GM12878 (cell line): ENCODE measurements around the gene TPK1. TPM values are rescaled to one million over a fixed set of nuclear protein-coding genes. Genes with fewer than 3 reads are reported as not detected.
"Not testable (repeated sequence)": the region's sequence is repeated elsewhere in the genome, so short reads cannot be mapped to it uniquely, and the experiment has no call there.

ENCODE experiments used
- ATAC-seq: fragments of 200-7000 bp; cut with Tn5 transposase; 3 replicates; pipeline ENCODE4 v1.9.1; 2020; ENCODE audit warnings: mild to moderate bottlenecking, moderate library complexity
- BruUV-seq: library from RNA; stranded (reverse); fragments of 400-500 nt; replicated peaks from 2 replicates; lab custom pipeline; 2021; lab: Mats Ljungman, UMichigan
- CTCF ChIA-PET: fragments of 300-600 bp; sonication (Branson Sonifier 250); formaldehyde crosslinking; extraction: SDS; loops from one replicate; lab custom pipeline; 2021; ENCODE audit warnings: inconsistent platforms; lab: Yijun Ruan, JAX
- POLR2A ChIA-PET: fragments of 350-600 bp; formaldehyde crosslinking; extraction: SDS; loops from one replicate; lab custom pipeline; 2021; ENCODE audit warnings: inconsistent platforms; lab: Charles Lee
- RAD21 ChIA-PET: fragments of 300-600 bp; sonication (Branson Sonifier 250); formaldehyde crosslinking; loops from one replicate; lab custom pipeline; 2023; ENCODE audit warnings: antibody characterized with exemption; ENCODE audit not compliant: unreplicated experiment; lab: Charles Lee
- SMC1A ChIA-PET: fragments of 300-600 bp; sonication (Branson Sonifier 250); formaldehyde crosslinking; loops from one replicate; lab custom pipeline; 2023; ENCODE audit not compliant: unreplicated experiment, uncharacterized antibody; lab: Charles Lee
- DNase-seq: peaks from one replicate; pipeline ENCODE4 v3.0.0-alpha.2; 2011; ENCODE audit warnings: low read depth, low spot score
- FAIRE-seq: peaks from 3 replicates; lab custom pipeline; 2011; peaks lifted over from hg19 to GRCh38; lab: Jason Lieb, UNC
- H2AFZ ChIP-seq: 2 replicates; pipeline ENCODE4 v1.6.0; 2011; ENCODE audit warnings: low read depth, low read length, control low read depth; ENCODE audit not compliant: control insufficient read depth
- H3K27ac ChIP-seq: 2 replicates; pipeline ENCODE4 v1.5.1; 2011; ENCODE audit warnings: control low read depth; ENCODE audit not compliant: control insufficient read depth, insufficient read depth
- H3K27me3 ChIP-seq, 2 experiments: replicated peaks in 1 of 2; 2 replicates each; pipeline versions ENCODE4 v1.6.0 to v1.6.1; 2011; ENCODE audit warnings: low read length in 1 of 2; ENCODE audit not compliant: control insufficient read depth in 2 of 2, insufficient read depth in 2 of 2
- H3K36me3 ChIP-seq, 2 experiments: 2 replicates each; pipeline ENCODE4 v1.5.1; 2011; ENCODE audit warnings: low read length in 1 of 2; ENCODE audit not compliant: control insufficient read depth in 2 of 2, insufficient read depth in 2 of 2
- H3K4me1 ChIP-seq: 2 replicates; pipeline ENCODE4 v1.6.1; 2011; ENCODE audit warnings: mild to moderate bottlenecking, low read length, moderate library complexity, mixed read lengths; ENCODE audit not compliant: control insufficient read depth, insufficient read depth
- H3K4me2 ChIP-seq: 2 replicates; pipeline ENCODE4 v1.6.0; 2011; ENCODE audit warnings: control low read depth; ENCODE audit not compliant: control insufficient read depth, insufficient read depth
- H3K4me3 ChIP-seq: fragments of 200-600 bp; sonication (generic); 2 replicates; pipeline ENCODE4 v1.5.1; 2016
- H3K79me2 ChIP-seq: 2 replicates; pipeline ENCODE4 v1.6.0; 2011; ENCODE audit warnings: low read length; ENCODE audit not compliant: control insufficient read depth, insufficient read depth
- H3K9ac ChIP-seq: 2 replicates; pipeline ENCODE4 v1.8.0; 2011; ENCODE audit warnings: low read length, control low read depth, mixed read lengths; ENCODE audit not compliant: control insufficient read depth, insufficient read depth
- H3K9me3 ChIP-seq: replicated peaks from 3 replicates; pipeline ENCODE4 v1.5.1; 2011; ENCODE audit warnings: mild to moderate bottlenecking, low read length; ENCODE audit not compliant: control insufficient read depth, insufficient read depth
- H4K20me1 ChIP-seq: 2 replicates; pipeline ENCODE4 v1.6.0; 2011; ENCODE audit not compliant: control insufficient read depth, insufficient read depth
- CREB1 ChIP-seq: IDR thresholded peaks from 2 replicates; pipeline ENCODE4 v1.6.1; 2012; ENCODE audit warnings: low read depth, mild to moderate bottlenecking, inconsistent platforms
- CTCF ChIP-seq, 3 experiments: IDR thresholded peaks in 2 of 3; conservative IDR thresholded peaks in 1 of 3; 2 replicates each; pipeline ENCODE4 v1.5.1; 2011; ENCODE audit warnings: low read depth in 3 of 3, low read length in 3 of 3, mild to moderate bottlenecking in 3 of 3, control low read depth in 2 of 3, moderate library complexity in 2 of 3, inconsistent platforms in 1 of 3, mixed read lengths in 1 of 3; ENCODE audit not compliant: control insufficient read depth in 2 of 3, insufficient read depth in 1 of 3; ENCODE audit errors: extremely low read depth in 1 of 3
- EZH2 ChIP-seq: IDR thresholded peaks from 2 replicates; pipeline ENCODE4 v1.6.1; 2012; ENCODE audit warnings: low read depth, mild to moderate bottlenecking, control low read depth, inconsistent platforms, low read length, borderline replicate concordance; ENCODE audit not compliant: control insufficient read depth
- FOS ChIP-seq: IDR thresholded peaks from 3 replicates; pipeline ENCODE4 v1.6.1; 2011; ENCODE audit warnings: borderline replicate concordance; ENCODE audit not compliant: insufficient read length; ENCODE audit errors: extremely low read depth
- RFX5 ChIP-seq: IDR thresholded peaks from 2 replicates; pipeline ENCODE4 v1.6.1; 2011; ENCODE audit warnings: low read depth, low read length, improper control_type of control experiment
- YY1 ChIP-seq: IDR thresholded peaks from 2 replicates; pipeline ENCODE4 v1.6.1; 2011; ENCODE audit warnings: low read depth, mild to moderate bottlenecking, low read length
- ZBTB33 ChIP-seq: fragments of 450-650 bp; IDR thresholded peaks from 2 replicates; pipeline ENCODE4 v1.6.1; 2017; ENCODE audit warnings: mild to moderate bottlenecking
- WGBS: methylation state at CpG from one replicate; pipeline ENCODE4 v1.1.6; 2016; ENCODE audit warnings: low lambda C conversion rate; ENCODE audit not compliant: insufficient replicate concordance, insufficient coverage; ENCODE audit errors: missing lambda C conversion rate; 5-methylcytosine and 5-hydroxymethylcytosine counted together
- in situ Hi-C: fragments of 300-500 bp; cut with MboI; formaldehyde crosslinking; loops from 9 replicates; pipeline ENCODE4 v1.14.3; 2018; ENCODE audit warnings: mixed read lengths
- intact Hi-C: fragments of 100-400 bp; cut with micrococcal nuclease; formaldehyde crosslinking; loops from one replicate; pipeline ENCODE4 v1.14.2; 2022; ENCODE audit not compliant: unreplicated experiment
- polyA plus RNA-seq, 11 experiments: library from polyadenylated mRNA; depleted of rRNA in 4 of 11; unstranded in 6 of 11; stranded (reverse) in 5 of 11; fragments of >200 nt; fragmentation: Nextera tagmentation in 4 of 11; fragmentation: Illumina TruSeq in 1 of 11; extraction: Ambion mirVana in 4 of 11; extraction: Trizol in 1 of 11; gene quantifications; 1 replicate in 1 of 11; 2 replicates in 10 of 11; pipeline versions ENCODE4 v1.2.1 to v1.2.3, GENCODE V29; 2011 to 2016; ENCODE audit warnings: inconsistent platforms in 2 of 11, missing spikeins in 2 of 11, low read depth in 1 of 11
- total RNA-seq, 4 experiments: library from RNA; depleted of rRNA in 3 of 4; stranded (reverse); fragments of >200 nt in 3 of 4; fragmentation: Illumina TruSeq in 1 of 4; extraction: Trizol in 1 of 4; gene quantifications; 2 replicates each; pipeline versions ENCODE4 v1.2.1 to v1.2.3, GENCODE V29; 2013 to 2021

TPK1 gene
- total and polyA plus RNA-seq, 10 of the 15 experiments (the other 5 are each of a cell fraction or from before 2014, with no cell fraction given) = 7.1 to 19.0 (median 9.3) TPM

DNA sequence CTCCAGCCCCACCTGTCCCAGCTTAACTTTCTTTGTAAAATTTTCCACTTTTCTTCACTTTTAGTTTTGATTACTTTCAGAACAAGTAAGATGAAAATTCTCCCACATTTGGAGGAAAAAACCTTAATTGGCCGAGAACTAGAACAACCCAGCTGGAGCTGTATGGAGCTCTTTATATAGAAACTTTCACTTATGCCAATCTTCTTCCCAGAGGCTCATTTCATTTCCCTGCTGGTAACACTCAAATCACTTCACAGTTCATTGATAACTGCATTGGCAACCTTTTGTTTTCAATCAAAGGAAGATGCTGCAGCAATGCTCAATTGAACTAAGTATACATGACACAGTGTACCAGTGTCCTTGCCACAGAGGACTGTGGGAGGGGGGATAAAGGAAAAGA lies 256.2 kb downstream of the TPK1 start:
- H3K9ac ChIP-seq = no peak overlapping the region
- TF ChIP-seq FOS = no peak
- SMC1A ChIA-PET = interaction anchor here (0.6 kb wide), 1 partner anchor 464 kb away, joined by 3 read pairs; no protein-coding TSS in a partner anchor
- no peaks in the 10 kb centered on the region for H3K36me3 ChIP-seq
- POLR2A ChIA-PET = no interaction called here
- no peak overlapping the region for H2AFZ ChIP-seq
- BruUV-seq = no TSS peak
- CTCF ChIA-PET = no interaction called here
- no peak overlapping the region for H3K4me2 ChIP-seq
- no peaks in the 10 kb centered on the region for H3K79me2 ChIP-seq
- H4K20me1 ChIP-seq = no peaks in the 10 kb centered on the region
- WGBS = 60% methylated on average over 1 of the region's 1 CpG
- no peak overlapping the region for H3K4me3 ChIP-seq
- RAD21 ChIA-PET = no interaction called here
- no peaks in the 10 kb centered on the region for H3K9me3 ChIP-seq
- no peaks in the 10 kb centered on the region for H3K4me1 ChIP-seq
- H3K27ac ChIP-seq = no peak overlapping the region
- no peaks in the 10 kb centered on the region for H3K27me3 ChIP-seq
- in situ Hi-C loops = no loop called here
- DNase-seq (no peak), FAIRE-seq (no peak), ATAC-seq (no peak)
- intact Hi-C loops = no loop called here

- WGBS = 79% methylated on average over 3 of the region's 3 CpGs
- Histone ChIP-seq H3K9me3 (no peaks in the 10 kb centered on the region), H4K20me1 (no peaks in the 10 kb centered on the region), H2AFZ (no peak overlapping the region), H3K9ac (no peak overlapping the region), H3K4me3 (no peak overlapping the region), H3K79me2 (no peaks in the 10 kb centered on the region), H3K36me3 (no peaks in the 10 kb centered on the region), H3K4me1 (no peaks in the 10 kb centered on the region), H3K27ac (no peak overlapping the region), H3K4me2 (no peak overlapping the region), H3K27me3 (no peaks in the 10 kb centered on the region)
- ChIA-PET SMC1A (no interaction called here), CTCF (no interaction called here), RAD21 (no interaction called here), POLR2A (no interaction called here)
- FAIRE-seq (no peak), DNase-seq (no peak), ATAC-seq (no peak)
- TF ChIP-seq EZH2 (no peak), ZBTB33 (no peak), RFX5 (no peak), CTCF (IDR thresholded peaks at IDR 0.05 in 2 of 3, conservative IDR thresholded peaks at IDR 0.05 in 1 of 3; ENCODE audit: control insufficient read depth in 2 of 3, extremely low read depth in 1 of 3, insufficient read depth in 1 of 3, low read depth in 3 of 3, low read length in 3 of 3) (no peak), YY1 (no peak), CREB1 (no peak)
- no TSS peak for BruUV-seq
- intact Hi-C loops (no loop called here), in situ Hi-C loops (no loop called here)
Observed at GRCh38 chr7:144575456-144575855, 260.4 kb downstream of the TPK1 start.

DNA sequence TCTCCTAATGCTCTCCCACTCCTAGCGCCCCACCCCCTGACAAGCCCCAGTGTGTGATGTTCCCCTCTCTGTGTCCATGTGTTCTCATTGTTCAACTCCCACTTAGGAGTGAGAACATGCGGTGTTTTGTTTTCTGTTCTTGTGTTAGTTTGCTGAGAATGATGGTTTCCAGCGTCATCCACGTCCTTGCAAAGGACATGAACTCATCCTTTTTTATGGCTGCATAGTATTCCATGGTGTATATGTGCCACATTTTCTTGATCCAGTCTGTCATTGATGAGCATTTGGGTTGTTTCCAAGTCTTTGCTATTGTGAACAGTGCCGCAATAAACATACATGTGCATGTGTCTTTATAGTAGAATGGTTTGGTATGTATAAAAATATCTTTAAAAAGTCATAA lies 261.1 kb downstream of the TPK1 start:
- H3K9ac ChIP-seq, H3K4me3 ChIP-seq, H3K9me3 ChIP-seq, H3K79me2 ChIP-seq, H3K4me2 ChIP-seq, H3K27ac ChIP-seq, ATAC-seq, CTCF ChIA-PET, H3K27me3 ChIP-seq, POLR2A ChIA-PET, FAIRE-seq, DNase-seq, H4K20me1 ChIP-seq, intact Hi-C loops, H2AFZ ChIP-seq, in situ Hi-C loops, BruUV-seq, SMC1A ChIA-PET, RAD21 ChIA-PET, H3K4me1 ChIP-seq, H3K36me3 ChIP-seq: not testable (repeated sequence)
- 88% methylated on average over 5 of the region's 5 CpGs for WGBS
